ENCODE data around the gene NCAM1.
"Not testable (repeated sequence)": the region's sequence is repeated elsewhere in the genome, so short reads cannot be mapped to it uniquely, and the experiment has no call there.

NCAM1 gene

DNA sequence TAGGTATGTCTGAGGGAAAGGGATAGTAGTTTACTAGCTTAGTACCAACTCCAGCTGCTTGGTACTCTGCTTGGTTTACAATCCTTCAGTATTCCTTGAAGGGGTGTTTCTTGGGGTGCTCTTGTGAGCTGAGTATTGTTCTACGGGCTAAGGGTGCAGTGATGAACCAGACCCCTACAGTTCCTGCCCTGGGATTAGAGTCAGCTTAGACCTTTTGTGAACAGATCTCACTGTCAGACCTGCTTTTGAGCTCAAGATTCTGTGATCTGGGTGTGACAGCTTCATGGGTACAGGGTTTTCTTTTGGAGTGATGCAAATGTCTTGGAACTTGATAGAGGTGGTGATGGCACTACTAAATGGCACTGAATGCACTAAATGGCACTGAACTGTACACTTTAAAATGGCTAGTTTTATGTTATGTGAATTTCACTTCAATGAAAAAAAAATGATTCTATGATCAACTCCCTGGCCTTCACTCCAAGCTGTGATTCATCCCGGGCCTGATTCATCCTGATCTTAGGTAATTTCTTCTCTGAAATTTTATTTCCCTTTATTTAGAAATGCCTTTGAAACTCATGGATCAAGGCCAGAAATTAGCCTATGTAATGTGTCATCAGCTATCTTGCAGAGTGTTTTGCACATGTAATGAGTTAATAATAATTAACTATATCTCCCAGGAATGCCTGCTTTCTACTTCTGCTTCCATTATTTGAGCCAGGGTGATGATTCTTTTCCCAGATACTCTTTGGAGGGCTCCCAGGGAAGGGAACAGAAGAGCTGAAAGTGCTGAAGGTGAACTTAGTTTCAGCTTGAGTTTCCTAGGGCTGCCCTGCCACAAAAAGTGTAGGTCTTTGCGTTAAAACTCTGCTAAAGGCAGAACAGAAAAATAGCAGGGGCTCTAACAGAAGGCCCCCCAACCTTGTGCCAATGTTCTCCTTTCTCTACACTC, 87.9 kb downstream of the NCAM1 start:
- no peak for DNase-seq (ENCODE audit: extremely low read depth, low read depth)
- H3K4me3 ChIP-seq (replicated peaks; ENCODE audit: low read depth, low read length): no peak overlapping the region
- TF ChIP-seq, protein P1, sequence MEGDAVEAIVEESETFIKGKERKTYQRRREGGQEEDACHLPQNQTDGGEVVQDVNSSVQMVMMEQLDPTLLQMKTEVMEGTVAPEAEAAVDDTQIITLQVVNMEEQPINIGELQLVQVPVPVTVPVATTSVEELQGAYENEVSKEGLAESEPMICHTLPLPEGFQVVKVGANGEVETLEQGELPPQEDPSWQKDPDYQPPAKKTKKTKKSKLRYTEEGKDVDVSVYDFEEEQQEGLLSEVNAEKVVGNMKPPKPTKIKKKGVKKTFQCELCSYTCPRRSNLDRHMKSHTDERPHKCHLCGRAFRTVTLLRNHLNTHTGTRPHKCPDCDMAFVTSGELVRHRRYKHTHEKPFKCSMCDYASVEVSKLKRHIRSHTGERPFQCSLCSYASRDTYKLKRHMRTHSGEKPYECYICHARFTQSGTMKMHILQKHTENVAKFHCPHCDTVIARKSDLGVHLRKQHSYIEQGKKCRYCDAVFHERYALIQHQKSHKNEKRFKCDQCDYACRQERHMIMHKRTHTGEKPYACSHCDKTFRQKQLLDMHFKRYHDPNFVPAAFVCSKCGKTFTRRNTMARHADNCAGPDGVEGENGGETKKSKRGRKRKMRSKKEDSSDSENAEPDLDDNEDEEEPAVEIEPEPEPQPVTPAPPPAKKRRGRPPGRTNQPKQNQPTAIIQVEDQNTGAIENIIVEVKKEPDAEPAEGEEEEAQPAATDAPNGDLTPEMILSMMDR (IDR thresholded peaks at IDR 0.05; ENCODE audit: low read depth, low read length, missing control alignments): no peak

GRCh38 chr11:113053042-113053441, 91.8 kb downstream of the NCAM1 start:
- DNase-seq (ENCODE audit: extremely low read depth, low read depth); H3K4me3 ChIP-seq (replicated peaks; ENCODE audit: low read depth, low read length): not testable (repeated sequence)

DNA sequence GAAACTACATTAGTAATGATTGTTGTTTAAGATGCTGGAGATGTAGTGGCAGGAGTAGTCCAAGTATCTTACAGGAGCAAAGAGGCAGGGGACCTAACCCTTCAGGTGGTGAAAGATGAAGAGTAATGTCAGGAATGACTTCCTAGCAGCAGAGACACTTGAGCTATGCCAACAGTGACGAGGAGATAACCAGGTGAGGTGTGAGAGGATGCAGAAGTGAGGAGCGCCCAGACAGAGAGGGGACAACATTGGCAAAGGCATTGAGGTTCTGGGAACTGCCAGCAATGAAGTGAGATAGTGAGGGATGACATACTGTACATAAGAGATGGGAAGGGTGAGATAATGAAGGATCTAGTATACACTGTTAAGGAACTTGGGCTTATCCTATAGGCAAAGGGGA, 95.8 kb downstream of the NCAM1 start:
- H3K4me3 ChIP-seq (replicated peaks; ENCODE audit: low read depth, low read length): no peak overlapping the region
- DNase-seq (ENCODE audit: extremely low read depth, low read depth): no peak
- TF ChIP-seq, protein P1 (IDR thresholded peaks at IDR 0.05; ENCODE audit: low read depth, low read length, missing control alignments): no peak

GRCh38 chr11:113059548-113059947, 98.3 kb downstream of the NCAM1 start:
- no peak for DNase-seq (ENCODE audit: extremely low read depth, low read depth)
- no peak overlapping the region for H3K4me3 ChIP-seq (replicated peaks; ENCODE audit: low read depth, low read length)
- TF ChIP-seq, protein P1 (IDR thresholded peaks at IDR 0.05; ENCODE audit: low read depth, low read length, missing control alignments): no peak

- no peak overlapping the region for H3K4me3 ChIP-seq (replicated peaks; ENCODE audit: low read depth, low read length)
- DNase-seq (ENCODE audit: extremely low read depth, low read depth): no peak
- TF ChIP-seq, protein P1 (IDR thresholded peaks at IDR 0.05; ENCODE audit: low read depth, low read length, missing control alignments): no peak
Observed at GRCh38 chr11:113065330-113065729, 104.1 kb downstream of the NCAM1 start.

DNA sequence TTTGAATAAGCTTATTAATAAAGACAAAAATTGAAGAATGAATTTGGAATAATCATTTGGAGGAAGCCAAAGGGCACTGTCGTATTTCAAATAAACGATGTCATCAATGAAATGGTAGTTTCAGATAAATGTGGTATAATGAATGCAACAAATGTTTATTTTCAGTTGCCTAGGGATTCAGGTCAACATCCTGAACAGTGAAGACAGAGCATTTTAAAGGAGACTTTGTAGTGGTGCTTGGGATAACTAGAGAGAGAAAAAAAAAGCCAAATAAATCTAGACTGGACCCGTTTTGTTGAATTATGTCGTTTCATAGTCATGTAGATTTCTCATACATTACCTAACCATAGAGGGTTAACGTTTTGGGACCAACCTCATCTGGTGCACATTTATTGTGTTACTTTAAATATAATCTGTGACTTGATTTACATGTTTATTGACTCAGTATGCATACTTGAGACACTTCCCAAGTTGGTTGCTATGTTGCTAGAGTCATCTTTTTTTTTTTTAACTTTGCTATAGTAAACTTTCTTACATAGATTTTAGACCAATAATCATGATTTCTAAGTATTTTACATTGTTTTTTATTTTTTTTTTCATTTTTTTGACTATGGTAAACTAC, 111.1 kb downstream of the NCAM1 start:
- TF ChIP-seq, protein P1 (IDR thresholded peaks at IDR 0.05; ENCODE audit: low read depth, low read length, missing control alignments): no peak
- H3K4me3 ChIP-seq (replicated peaks; ENCODE audit: low read depth, low read length): no peak overlapping the region
- DNase-seq (ENCODE audit: extremely low read depth, low read depth): no peak

DNA sequence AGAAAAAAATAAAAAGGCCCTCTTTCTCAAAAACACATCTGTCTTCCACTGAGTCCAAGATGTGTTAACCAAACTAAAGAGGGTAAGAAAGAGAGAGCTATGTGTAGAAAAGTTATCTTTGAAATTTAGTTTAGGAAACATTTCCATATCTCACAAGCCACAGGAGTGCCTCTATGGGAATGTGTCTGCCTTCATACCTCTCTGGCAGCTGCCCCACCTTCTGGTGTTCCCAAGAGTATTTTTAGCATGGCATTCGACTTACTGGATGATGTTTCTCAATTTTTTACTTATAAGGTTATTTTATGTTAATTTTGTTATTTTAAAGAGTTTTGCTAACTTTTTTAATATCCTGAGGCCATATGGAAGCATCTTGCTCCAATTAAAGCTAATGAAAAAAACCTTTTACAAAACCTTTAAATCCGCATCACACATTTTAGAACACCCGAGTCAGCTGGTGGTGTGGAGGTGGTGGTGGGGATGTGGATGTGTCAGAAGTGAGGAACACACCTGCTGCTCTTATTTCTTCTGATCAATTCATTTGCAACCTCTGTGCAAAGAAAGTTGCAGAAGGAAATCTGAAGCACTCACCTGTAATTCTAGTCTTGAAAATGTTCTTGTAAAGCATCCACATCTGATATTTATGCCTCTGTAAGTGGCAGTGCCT, 112.2 kb downstream of the NCAM1 start:
- DNase-seq (ENCODE audit: extremely low read depth, low read depth): no peak
- TF ChIP-seq, protein P1 (IDR thresholded peaks at IDR 0.05; ENCODE audit: low read depth, low read length, missing control alignments): no peak

More for the DNA sequence above, 112.2 kb downstream of the NCAM1 start:
- no peak overlapping the region for H3K4me3 ChIP-seq (replicated peaks; ENCODE audit: low read depth, low read length)

Data from HFF-Myc (cell line).